ENCODE data around the gene ISL1. TPM values are rescaled to one million over a fixed set of nuclear protein-coding genes. Genes with fewer than 3 reads are reported as not detected.

Gene ISL1
- total RNA-seq, 1 donor: not detected

DNA sequence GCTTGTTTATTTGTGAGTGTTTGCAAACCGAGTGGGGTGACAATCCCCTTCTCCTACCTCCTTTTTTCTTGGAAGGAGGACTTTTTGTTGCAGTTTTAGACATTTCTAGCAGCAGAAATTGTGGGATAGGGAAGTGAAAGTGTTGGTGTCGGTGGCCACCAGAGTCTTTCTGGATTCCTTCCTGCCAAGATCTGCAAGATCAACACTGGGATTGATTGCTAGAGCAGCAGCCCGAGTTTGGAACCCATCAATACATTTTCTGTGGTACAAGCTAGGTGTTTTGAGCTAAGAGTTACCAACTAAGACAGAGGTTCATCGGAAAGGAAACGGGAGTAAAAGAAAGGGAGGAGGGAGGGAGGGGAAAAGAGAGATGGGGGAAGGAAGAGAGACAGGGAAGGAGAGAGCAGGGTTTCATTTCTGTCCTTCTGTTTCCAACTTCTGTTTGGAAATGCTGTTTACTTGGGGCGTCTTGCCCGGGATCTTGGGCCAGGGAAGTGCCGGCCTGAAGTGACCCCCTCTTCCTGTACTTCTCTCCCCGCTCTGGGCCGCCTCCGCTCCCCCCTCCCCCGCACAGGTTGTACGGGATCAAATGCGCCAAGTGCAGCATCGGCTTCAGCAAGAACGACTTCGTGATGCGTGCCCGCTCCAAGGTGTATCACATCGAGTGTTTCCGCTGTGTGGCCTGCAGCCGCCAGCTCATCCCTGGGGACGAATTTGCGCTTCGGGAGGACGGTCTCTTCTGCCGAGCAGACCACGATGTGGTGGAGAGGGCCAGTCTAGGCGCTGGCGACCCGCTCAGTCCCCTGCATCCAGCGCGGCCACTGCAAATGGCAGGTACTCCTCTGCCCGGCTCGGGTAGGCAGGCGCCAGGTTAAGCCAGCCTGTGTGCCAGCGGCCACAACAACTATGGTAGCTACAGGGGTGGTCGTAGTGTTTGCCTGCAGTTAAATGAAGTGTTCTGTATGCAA lies 4.0 kb downstream of the ISL1 start:
- DNase-seq (ENCODE audit: low read depth): no peak
- TF ChIP-seq, protein P1, sequence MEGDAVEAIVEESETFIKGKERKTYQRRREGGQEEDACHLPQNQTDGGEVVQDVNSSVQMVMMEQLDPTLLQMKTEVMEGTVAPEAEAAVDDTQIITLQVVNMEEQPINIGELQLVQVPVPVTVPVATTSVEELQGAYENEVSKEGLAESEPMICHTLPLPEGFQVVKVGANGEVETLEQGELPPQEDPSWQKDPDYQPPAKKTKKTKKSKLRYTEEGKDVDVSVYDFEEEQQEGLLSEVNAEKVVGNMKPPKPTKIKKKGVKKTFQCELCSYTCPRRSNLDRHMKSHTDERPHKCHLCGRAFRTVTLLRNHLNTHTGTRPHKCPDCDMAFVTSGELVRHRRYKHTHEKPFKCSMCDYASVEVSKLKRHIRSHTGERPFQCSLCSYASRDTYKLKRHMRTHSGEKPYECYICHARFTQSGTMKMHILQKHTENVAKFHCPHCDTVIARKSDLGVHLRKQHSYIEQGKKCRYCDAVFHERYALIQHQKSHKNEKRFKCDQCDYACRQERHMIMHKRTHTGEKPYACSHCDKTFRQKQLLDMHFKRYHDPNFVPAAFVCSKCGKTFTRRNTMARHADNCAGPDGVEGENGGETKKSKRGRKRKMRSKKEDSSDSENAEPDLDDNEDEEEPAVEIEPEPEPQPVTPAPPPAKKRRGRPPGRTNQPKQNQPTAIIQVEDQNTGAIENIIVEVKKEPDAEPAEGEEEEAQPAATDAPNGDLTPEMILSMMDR (IDR thresholded peaks at IDR 0.05; ENCODE audit: insufficient read depth, low read depth, low read length): no peak
- no peak overlapping the region for H3K4me3 ChIP-seq (ENCODE audit: low read depth, low read length)

DNA sequence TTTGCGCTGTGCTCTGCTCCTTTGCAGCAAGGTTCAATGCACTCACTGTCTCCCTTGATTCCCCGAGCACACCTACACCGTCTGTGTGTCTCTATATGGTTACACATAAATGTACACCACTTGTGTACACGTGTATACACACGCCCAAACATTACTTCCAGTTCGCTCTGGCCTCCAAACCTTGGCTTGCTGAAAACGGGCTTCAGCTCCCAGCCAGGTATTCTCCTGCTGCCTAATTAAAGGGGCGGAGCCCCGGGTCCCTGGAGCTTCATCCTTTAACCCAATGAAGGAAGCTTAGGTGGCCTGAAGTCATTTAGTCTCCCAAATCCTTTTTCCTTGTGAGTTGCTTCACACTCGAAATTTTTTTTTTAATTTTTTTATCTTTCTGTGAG lies 4.6 kb downstream of the ISL1 start:
- TF ChIP-seq, protein P1 (IDR thresholded peaks at IDR 0.05; ENCODE audit: insufficient read depth, low read depth, low read length): no peak
- DNase-seq (ENCODE audit: low read depth): no peak
- H3K4me3 ChIP-seq (ENCODE audit: low read depth, low read length): no peak overlapping the region

DNA sequence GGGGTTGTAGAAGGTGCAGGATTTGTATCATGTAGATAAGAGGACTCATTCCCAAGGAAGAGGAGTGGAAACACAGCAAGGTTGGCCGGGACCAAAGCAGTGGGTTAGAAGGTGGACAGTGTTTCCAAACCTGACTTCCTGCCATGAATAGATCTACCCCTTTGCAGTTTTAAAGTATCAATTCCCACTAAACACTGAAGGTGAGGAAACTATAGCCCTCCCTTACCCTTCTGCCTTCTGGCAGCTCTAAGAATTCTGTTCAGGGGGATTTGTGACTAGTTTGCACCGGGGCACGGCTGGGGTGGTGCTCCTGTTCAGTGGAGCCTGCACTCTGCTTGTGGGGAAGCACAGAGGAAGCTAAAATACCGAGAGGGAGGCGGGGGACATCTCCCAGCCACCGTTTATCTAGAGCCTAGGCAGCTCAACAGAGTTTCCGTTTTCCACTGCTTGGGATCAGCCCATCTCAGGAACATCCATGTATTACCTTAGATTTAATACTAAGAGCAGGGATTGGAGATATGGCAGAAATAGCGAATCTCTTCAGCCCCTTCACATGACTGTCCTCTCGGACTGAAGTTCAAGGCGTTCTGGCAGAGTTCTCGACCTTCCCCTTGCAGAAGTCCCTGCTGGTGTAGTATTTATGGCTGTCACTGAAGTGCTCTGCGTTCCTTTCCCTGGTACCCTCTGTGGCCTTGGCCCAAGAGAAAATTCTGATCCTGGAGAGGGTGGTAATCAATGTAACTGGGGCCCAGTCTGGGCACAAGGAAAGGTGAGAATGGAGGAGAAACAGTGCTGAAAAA lies 5.4 kb downstream of the ISL1 start:
- no peak overlapping the region for H3K4me3 ChIP-seq (ENCODE audit: low read depth, low read length)
- no peak for DNase-seq (ENCODE audit: low read depth)
- TF ChIP-seq, protein P1 (IDR thresholded peaks at IDR 0.05; ENCODE audit: insufficient read depth, low read depth, low read length): no peak

DNA sequence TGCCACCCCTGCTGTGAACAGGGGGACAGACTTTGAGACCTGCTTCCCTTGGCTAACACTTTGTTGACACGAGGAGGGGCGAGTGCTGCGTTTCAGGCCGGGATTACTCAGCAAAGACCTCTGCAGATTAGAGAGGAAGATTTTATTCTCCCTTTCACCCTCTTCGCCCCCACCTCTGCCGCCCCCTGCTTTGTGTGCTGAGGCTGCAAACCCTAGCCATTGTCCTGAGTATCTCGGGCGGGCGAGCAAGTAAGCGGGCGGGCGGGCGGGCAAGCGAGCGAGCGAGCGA lies 6.0 kb downstream of the ISL1 start:
- TF ChIP-seq, protein P1 (IDR thresholded peaks at IDR 0.05; ENCODE audit: insufficient read depth, low read depth, low read length): no peak
- H3K4me3 ChIP-seq (ENCODE audit: low read depth, low read length): no peak overlapping the region
- no peak for DNase-seq (ENCODE audit: low read depth)

DNA sequence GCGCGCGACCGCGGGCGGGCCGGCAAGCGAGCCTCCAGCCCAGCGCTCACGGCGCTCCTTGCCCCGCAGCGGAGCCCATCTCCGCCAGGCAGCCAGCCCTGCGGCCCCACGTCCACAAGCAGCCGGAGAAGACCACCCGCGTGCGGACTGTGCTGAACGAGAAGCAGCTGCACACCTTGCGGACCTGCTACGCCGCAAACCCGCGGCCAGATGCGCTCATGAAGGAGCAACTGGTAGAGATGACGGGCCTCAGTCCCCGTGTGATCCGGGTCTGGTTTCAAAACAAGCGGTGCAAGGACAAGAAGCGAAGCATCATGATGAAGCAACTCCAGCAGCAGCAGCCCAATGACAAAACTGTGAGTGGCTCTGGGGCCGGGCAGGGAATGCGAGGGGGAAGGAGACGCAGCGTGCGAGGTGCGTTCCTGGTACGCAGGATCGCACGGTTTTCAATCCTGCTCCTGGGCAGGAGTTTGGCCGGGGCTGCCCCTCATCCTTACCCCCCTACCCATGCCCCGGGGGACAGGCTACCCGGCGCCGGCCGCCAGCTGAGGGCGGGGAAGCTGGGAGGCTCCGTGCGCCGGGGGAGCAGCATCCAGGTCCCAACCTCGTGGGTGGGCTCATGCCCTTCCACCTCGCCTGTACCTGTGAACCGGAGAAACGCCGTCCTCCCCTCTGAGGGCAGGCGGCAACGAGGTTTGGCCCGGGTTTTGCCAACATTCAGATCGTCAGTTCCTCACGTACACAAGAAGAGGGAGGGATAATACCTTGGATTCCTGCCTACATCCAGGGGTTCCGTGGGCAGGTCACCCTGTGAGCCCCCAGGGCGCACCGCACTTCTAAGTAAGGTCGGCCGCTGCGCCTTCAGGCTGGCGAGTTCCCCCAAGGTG lies 6.6 kb downstream of the ISL1 start:
- TF ChIP-seq, protein P1 (IDR thresholded peaks at IDR 0.05; ENCODE audit: insufficient read depth, low read depth, low read length): no peak
- no peak overlapping the region for H3K4me3 ChIP-seq (ENCODE audit: low read depth, low read length)
- DNase-seq (ENCODE audit: low read depth): no peak

DNA sequence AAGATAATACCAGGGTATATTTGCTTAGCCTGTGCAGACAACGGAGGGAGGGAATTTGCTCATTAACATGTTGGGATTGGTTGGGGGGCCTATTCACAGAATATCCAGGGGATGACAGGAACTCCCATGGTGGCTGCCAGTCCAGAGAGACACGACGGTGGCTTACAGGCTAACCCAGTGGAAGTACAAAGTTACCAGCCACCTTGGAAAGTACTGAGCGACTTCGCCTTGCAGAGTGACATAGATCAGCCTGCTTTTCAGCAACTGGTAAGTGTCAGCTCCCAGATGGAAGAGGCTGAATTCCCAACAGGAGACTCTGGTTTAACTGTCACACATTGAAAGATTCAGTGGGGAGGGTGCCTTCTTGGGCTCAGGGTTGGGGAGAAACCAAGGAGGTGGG lies 7.9 kb downstream of the ISL1 start:
- H3K4me3 ChIP-seq (ENCODE audit: low read depth, low read length): no peak overlapping the region
- no peak for DNase-seq (ENCODE audit: low read depth)
- TF ChIP-seq, protein P1 (IDR thresholded peaks at IDR 0.05; ENCODE audit: insufficient read depth, low read depth, low read length): no peak

Data from fibroblast of villous mesenchyme (primary cell).